Measurements from ENCODE around the gene DOCK9.

The DOCK9 gene

GRCh38 chr13:98977568-98978265 lies at the start of gene DOCK9:
TSS of gene DOCK9 (minus strand) at chr13:98978064. CDS start at chr13:98977909, 155 bp downstream.
- Histone ChIP-seq H3K9ac (ENCODE audit: low read depth, low read length) (no peak within 1 kb of the TSS), H3K9me3 (ENCODE audit: control insufficient read depth, insufficient read depth, low read length) (no peaks in the 10 kb centered on the region)

GRCh38 chr13:99027260-99027659 lies 49.4 kb upstream of the DOCK9 start:
- H3K9ac ChIP-seq (ENCODE audit: low read depth, low read length) = no peak overlapping the region
- H3K4me1 ChIP-seq (ENCODE audit: insufficient read depth, low read length) = no peaks in the 10 kb centered on the region
- no peaks in the 10 kb centered on the region; the same call in 1 of the 2 replicates for H3K9me3 ChIP-seq (ENCODE audit: control insufficient read depth, insufficient read depth, low read length)
- no peaks in the 10 kb centered on the region for H3K36me3 ChIP-seq (ENCODE audit: insufficient read depth, low read length)

More at GRCh38 chr13:98977568-98978265, at the start of gene DOCK9:
- Histone ChIP-seq H3K36me3 (ENCODE audit: insufficient read depth, low read length) (no peaks in the 10 kb centered on the region), H3K4me1 (ENCODE audit: insufficient read depth, low read length) (peaks cover 24% of the 10 kb centered on the region)

GRCh38 chr13:99022941-99023340 lies 45.1 kb upstream of the DOCK9 start:
- H3K9ac ChIP-seq (ENCODE audit: low read depth, low read length) = no peak overlapping the region
- H3K36me3 ChIP-seq (ENCODE audit: insufficient read depth, low read length) = no peaks in the 10 kb centered on the region
- H3K4me1 ChIP-seq (ENCODE audit: insufficient read depth, low read length) = no peaks in the 10 kb centered on the region
- no peaks in the 10 kb centered on the region; the same call in 1 of the 2 replicates for H3K9me3 ChIP-seq (ENCODE audit: control insufficient read depth, insufficient read depth, low read length)

- Histone ChIP-seq H3K9ac (ENCODE audit: low read depth, low read length) (no peak overlapping the region), H3K36me3 (ENCODE audit: insufficient read depth, low read length) (no peaks in the 10 kb centered on the region)
Observed at GRCh38 chr13:99018418-99019180, 40.7 kb upstream of the DOCK9 start.

GRCh38 chr13:99015606-99016490 lies 38.0 kb upstream of the DOCK9 start:
- H3K4me1 ChIP-seq (ENCODE audit: insufficient read depth, low read length) = no peaks in the 10 kb centered on the region
- H3K36me3 ChIP-seq (ENCODE audit: insufficient read depth, low read length) = no peaks in the 10 kb centered on the region
- no peaks in the 10 kb centered on the region for H3K9me3 ChIP-seq (ENCODE audit: control insufficient read depth, insufficient read depth, low read length)
- H3K9ac ChIP-seq (ENCODE audit: low read depth, low read length) = no peak overlapping the region

More at GRCh38 chr13:99018418-99019180, 40.7 kb upstream of the DOCK9 start:
- Histone ChIP-seq H3K4me1 (ENCODE audit: insufficient read depth, low read length) (no peaks in the 10 kb centered on the region), H3K9me3 (ENCODE audit: control insufficient read depth, insufficient read depth, low read length) (no peaks in the 10 kb centered on the region)

GRCh38 chr13:99014522-99014921 lies 36.7 kb upstream of the DOCK9 start:
- Histone ChIP-seq H3K9ac (ENCODE audit: low read depth, low read length) (no peak overlapping the region), H3K9me3 (ENCODE audit: control insufficient read depth, insufficient read depth, low read length) (no peaks in the 10 kb centered on the region)

GRCh38 chr13:99013951-99014350 lies 36.1 kb upstream of the DOCK9 start:
- Histone ChIP-seq H3K36me3 (ENCODE audit: insufficient read depth, low read length) (no peaks in the 10 kb centered on the region), H3K4me1 (ENCODE audit: insufficient read depth, low read length) (no peaks in the 10 kb centered on the region), H3K9ac (ENCODE audit: low read depth, low read length) (no peak overlapping the region), H3K9me3 (ENCODE audit: control insufficient read depth, insufficient read depth, low read length) (no peaks in the 10 kb centered on the region)

More at GRCh38 chr13:99014522-99014921, 36.7 kb upstream of the DOCK9 start:
- Histone ChIP-seq H3K4me1 (ENCODE audit: insufficient read depth, low read length) (no peaks in the 10 kb centered on the region), H3K36me3 (ENCODE audit: insufficient read depth, low read length) (no peaks in the 10 kb centered on the region)

GRCh38 chr13:99012539-99012938 lies 34.7 kb upstream of the DOCK9 start:
- H3K9me3 ChIP-seq (ENCODE audit: control insufficient read depth, insufficient read depth, low read length) = no peaks in the 10 kb centered on the region
- no peaks in the 10 kb centered on the region for H3K4me1 ChIP-seq (ENCODE audit: insufficient read depth, low read length)
- no peak overlapping the region for H3K9ac ChIP-seq (ENCODE audit: low read depth, low read length)
- no peaks in the 10 kb centered on the region for H3K36me3 ChIP-seq (ENCODE audit: insufficient read depth, low read length)

- no peak overlapping the region for H3K9ac ChIP-seq (ENCODE audit: low read depth, low read length)
- no peaks in the 10 kb centered on the region for H3K9me3 ChIP-seq (ENCODE audit: control insufficient read depth, insufficient read depth, low read length)
- no peaks in the 10 kb centered on the region for H3K4me1 ChIP-seq (ENCODE audit: insufficient read depth, low read length)
- no peaks in the 10 kb centered on the region for H3K36me3 ChIP-seq (ENCODE audit: insufficient read depth, low read length)
Observed at GRCh38 chr13:99009987-99010551, 32.2 kb upstream of the DOCK9 start.

- Histone ChIP-seq H3K36me3 (ENCODE audit: insufficient read depth, low read length) (no peaks in the 10 kb centered on the region), H3K9me3 (ENCODE audit: control insufficient read depth, insufficient read depth, low read length) (no peaks in the 10 kb centered on the region)
Observed at GRCh38 chr13:99008577-99008976, 30.7 kb upstream of the DOCK9 start.

GRCh38 chr13:99007414-99007986 lies 29.6 kb upstream of the DOCK9 start:
- Histone ChIP-seq H3K36me3 (ENCODE audit: insufficient read depth, low read length) (no peaks in the 10 kb centered on the region), H3K9me3 (ENCODE audit: control insufficient read depth, insufficient read depth, low read length) (no peaks in the 10 kb centered on the region)

More at GRCh38 chr13:99008577-99008976, 30.7 kb upstream of the DOCK9 start:
- H3K9ac ChIP-seq (ENCODE audit: low read depth, low read length) = no peak overlapping the region
- no peaks in the 10 kb centered on the region for H3K4me1 ChIP-seq (ENCODE audit: insufficient read depth, low read length)

GRCh38 chr13:99005609-99006008 lies 27.7 kb upstream of the DOCK9 start:
- H3K9me3 ChIP-seq (ENCODE audit: control insufficient read depth, insufficient read depth, low read length) = no peaks in the 10 kb centered on the region
- H3K4me1 ChIP-seq (ENCODE audit: insufficient read depth, low read length) = no peaks in the 10 kb centered on the region
- no peaks in the 10 kb centered on the region for H3K36me3 ChIP-seq (ENCODE audit: insufficient read depth, low read length)
- no peak overlapping the region for H3K9ac ChIP-seq (ENCODE audit: low read depth, low read length)

More at GRCh38 chr13:99007414-99007986, 29.6 kb upstream of the DOCK9 start:
- Histone ChIP-seq H3K4me1 (ENCODE audit: insufficient read depth, low read length) (no peaks in the 10 kb centered on the region), H3K9ac (ENCODE audit: low read depth, low read length) (no peak overlapping the region)

- Histone ChIP-seq H3K9ac (ENCODE audit: low read depth, low read length) (no peak overlapping the region), H3K4me1 (ENCODE audit: insufficient read depth, low read length) (peaks cover 5% of the 10 kb centered on the region; the same call in 1 of the 2 replicates), H3K36me3 (ENCODE audit: insufficient read depth, low read length) (no peaks in the 10 kb centered on the region), H3K9me3 (ENCODE audit: control insufficient read depth, insufficient read depth, low read length) (no peaks in the 10 kb centered on the region)
Observed at GRCh38 chr13:99004978-99005377, 27.1 kb upstream of the DOCK9 start.

Measured in ES-I3 (cell line).